Neural cell (in vitro differentiated cells): ENCODE measurements around the gene NADK2.

Experiments used
- EP300 ChIP-seq: fragments of 450-650 bp; conservative IDR thresholded peaks from 2 replicates; pipeline ENCODE4 v1.6.1; 2014; ENCODE audit warnings: antibody characterized with exemption, mild to moderate bottlenecking, moderate library complexity; ENCODE audit not compliant: poor library complexity, severe bottlenecking
- EZH2 ChIP-seq: fragments of 200-600, 300-800 bp; shearing (Covaris generic), sonication (generic); IDR thresholded peaks from 2 replicates; pipeline ENCODE4 v1.6.1; 2014; ENCODE audit warnings: antibody characterized with exemption, low read length, borderline replicate concordance, mild to moderate bottlenecking; ENCODE audit not compliant: insufficient read depth, poor library complexity, severe bottlenecking
- SMC3 ChIP-seq: fragments of 450-650 bp; conservative IDR thresholded peaks from 2 replicates; pipeline ENCODE4 v1.6.1; 2014; ENCODE audit warnings: antibody characterized with exemption, mild to moderate bottlenecking, moderate library complexity; ENCODE audit not compliant: poor library complexity
- TAF1 ChIP-seq: IDR thresholded peaks from 2 replicates; pipeline ENCODE4 v1.6.1; 2012; ENCODE audit warnings: low read depth
- TF ChIP-seq, protein P1 (sequence below): fragments of 450-650 bp; IDR thresholded peaks from 2 replicates; pipeline ENCODE4 v1.5.1; 2014; ENCODE audit warnings: antibody characterized with exemption, mild to moderate bottlenecking, moderate library complexity; ENCODE audit not compliant: poor library complexity, severe bottlenecking
- TF ChIP-seq, protein P2 (sequence below): IDR thresholded peaks from 2 replicates; pipeline ENCODE4 v1.6.1; 2012; ENCODE audit warnings: borderline replicate concordance

- TF ChIP-seq, protein P1, sequence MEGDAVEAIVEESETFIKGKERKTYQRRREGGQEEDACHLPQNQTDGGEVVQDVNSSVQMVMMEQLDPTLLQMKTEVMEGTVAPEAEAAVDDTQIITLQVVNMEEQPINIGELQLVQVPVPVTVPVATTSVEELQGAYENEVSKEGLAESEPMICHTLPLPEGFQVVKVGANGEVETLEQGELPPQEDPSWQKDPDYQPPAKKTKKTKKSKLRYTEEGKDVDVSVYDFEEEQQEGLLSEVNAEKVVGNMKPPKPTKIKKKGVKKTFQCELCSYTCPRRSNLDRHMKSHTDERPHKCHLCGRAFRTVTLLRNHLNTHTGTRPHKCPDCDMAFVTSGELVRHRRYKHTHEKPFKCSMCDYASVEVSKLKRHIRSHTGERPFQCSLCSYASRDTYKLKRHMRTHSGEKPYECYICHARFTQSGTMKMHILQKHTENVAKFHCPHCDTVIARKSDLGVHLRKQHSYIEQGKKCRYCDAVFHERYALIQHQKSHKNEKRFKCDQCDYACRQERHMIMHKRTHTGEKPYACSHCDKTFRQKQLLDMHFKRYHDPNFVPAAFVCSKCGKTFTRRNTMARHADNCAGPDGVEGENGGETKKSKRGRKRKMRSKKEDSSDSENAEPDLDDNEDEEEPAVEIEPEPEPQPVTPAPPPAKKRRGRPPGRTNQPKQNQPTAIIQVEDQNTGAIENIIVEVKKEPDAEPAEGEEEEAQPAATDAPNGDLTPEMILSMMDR: peak; percentile 70
- TF ChIP-seq EZH2: no peak
- no peak for TF ChIP-seq TAF1
- TF ChIP-seq, protein P2, sequence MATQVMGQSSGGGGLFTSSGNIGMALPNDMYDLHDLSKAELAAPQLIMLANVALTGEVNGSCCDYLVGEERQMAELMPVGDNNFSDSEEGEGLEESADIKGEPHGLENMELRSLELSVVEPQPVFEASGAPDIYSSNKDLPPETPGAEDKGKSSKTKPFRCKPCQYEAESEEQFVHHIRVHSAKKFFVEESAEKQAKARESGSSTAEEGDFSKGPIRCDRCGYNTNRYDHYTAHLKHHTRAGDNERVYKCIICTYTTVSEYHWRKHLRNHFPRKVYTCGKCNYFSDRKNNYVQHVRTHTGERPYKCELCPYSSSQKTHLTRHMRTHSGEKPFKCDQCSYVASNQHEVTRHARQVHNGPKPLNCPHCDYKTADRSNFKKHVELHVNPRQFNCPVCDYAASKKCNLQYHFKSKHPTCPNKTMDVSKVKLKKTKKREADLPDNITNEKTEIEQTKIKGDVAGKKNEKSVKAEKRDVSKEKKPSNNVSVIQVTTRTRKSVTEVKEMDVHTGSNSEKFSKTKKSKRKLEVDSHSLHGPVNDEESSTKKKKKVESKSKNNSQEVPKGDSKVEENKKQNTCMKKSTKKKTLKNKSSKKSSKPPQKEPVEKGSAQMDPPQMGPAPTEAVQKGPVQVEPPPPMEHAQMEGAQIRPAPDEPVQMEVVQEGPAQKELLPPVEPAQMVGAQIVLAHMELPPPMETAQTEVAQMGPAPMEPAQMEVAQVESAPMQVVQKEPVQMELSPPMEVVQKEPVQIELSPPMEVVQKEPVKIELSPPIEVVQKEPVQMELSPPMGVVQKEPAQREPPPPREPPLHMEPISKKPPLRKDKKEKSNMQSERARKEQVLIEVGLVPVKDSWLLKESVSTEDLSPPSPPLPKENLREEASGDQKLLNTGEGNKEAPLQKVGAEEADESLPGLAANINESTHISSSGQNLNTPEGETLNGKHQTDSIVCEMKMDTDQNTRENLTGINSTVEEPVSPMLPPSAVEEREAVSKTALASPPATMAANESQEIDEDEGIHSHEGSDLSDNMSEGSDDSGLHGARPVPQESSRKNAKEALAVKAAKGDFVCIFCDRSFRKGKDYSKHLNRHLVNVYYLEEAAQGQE: no peak
- TF ChIP-seq EP300: no peak
- TF ChIP-seq SMC3: peak; percentile 72
These were observed 63.8 kb downstream of the NADK2 start for GRCh38 chr5:36177715-36178523.
